A549 (cell line): ENCODE results near the gene ANKRD11. TPM values are rescaled to one million over a fixed set of nuclear protein-coding genes. Genes with fewer than 3 reads are reported as not detected.

Experiments used
- ATAC-seq, 2 experiments: fragments of 200-7000 bp in 1 of 2; fragments of >200 bp in 1 of 2; cut with Nextera tagmentation in 1 of 2; cut with Tn5 transposase in 1 of 2; 3 replicates each; pipeline versions ENCODE4 v1.8.0 to v1.9.1; 2018 to 2020; ENCODE audit warnings: mild to moderate bottlenecking in 1 of 2, moderate library complexity in 1 of 2
- CTCF ChIA-PET: fragments of 300-600 bp; sonication (Branson Sonifier 250); formaldehyde crosslinking; extraction: SDS; loops from one replicate; lab custom pipeline; 2021; ENCODE audit warnings: antibody characterized with exemption, inconsistent platforms; lab: Yijun Ruan, JAX
- POLR2A ChIA-PET: fragments of 350-600 bp; formaldehyde crosslinking; extraction: SDS; loops from one replicate; lab custom pipeline; 2021; ENCODE audit warnings: antibody characterized with exemption, inconsistent platforms; lab: Yijun Ruan, JAX
- DNase-seq, 2 experiments: peaks; one replicate each; pipeline versions ENCODE4 v3.0.0 to v3.0.0-alpha.2; 2011 to 2016; ENCODE audit warnings: low read depth in 1 of 2, low spot score in 1 of 2
- FAIRE-seq: peaks from 2 replicates; lab custom pipeline; 2011; peaks lifted over from hg19 to GRCh38; lab: Jason Lieb, UNC
- H3K27ac ChIP-seq, 2 experiments: fragments of >200 bp; sonication (Bioruptor Twin); formaldehyde crosslinking; 3 replicates each; pipeline ENCODE4 v1.5.1; 2016 to 2017
- H3K4me1 ChIP-seq: fragments of >200 bp; sonication (Bioruptor Twin); formaldehyde crosslinking; 3 replicates; pipeline ENCODE4 v1.6.1; 2016
- H3K4me2 ChIP-seq: fragments of >200 bp; sonication (Bioruptor Twin); formaldehyde crosslinking; 3 replicates; pipeline ENCODE4 v1.6.1; 2016
- H3K4me3 ChIP-seq: fragments of >200 bp; sonication (Bioruptor Twin); formaldehyde crosslinking; 3 replicates; pipeline ENCODE4 v1.5.1; 2016
- H3K9me3 ChIP-seq: fragments of >200 bp; sonication (Bioruptor Twin); formaldehyde crosslinking; 3 replicates; pipeline ENCODE4 v1.6.1; 2016
- BHLHE40 ChIP-seq: IDR thresholded peaks from 2 replicates; pipeline ENCODE4 v1.6.1; 2012; ENCODE audit warnings: low read depth, low read length, inconsistent platforms
- CHD2 ChIP-seq: fragments of 150-350 bp; IDR thresholded peaks from 2 replicates; pipeline ENCODE4 v1.6.1; 2014; ENCODE audit warnings: low read length; ENCODE audit not compliant: partially characterized antibody
- CHD4 ChIP-seq: fragments of 200-600 bp; sonication (generic); IDR thresholded peaks from 2 replicates; pipeline ENCODE4 v1.6.1; 2016; ENCODE audit warnings: antibody characterized with exemption, mild to moderate bottlenecking, borderline replicate concordance
- EHF ChIP-seq: fragments of 250-450 bp; sonication (Bioruptor Pico); IDR thresholded peaks from 2 replicates; pipeline ENCODE4 v1.5.0; 2020; ENCODE audit warnings: mild to moderate bottlenecking
- EHMT2 ChIP-seq: fragments of 200-600 bp; sonication (generic); IDR thresholded peaks from 2 replicates; pipeline ENCODE4 v1.6.1; 2016; ENCODE audit warnings: antibody characterized with exemption, low read depth, mild to moderate bottlenecking, moderate library complexity
- FOSB ChIP-seq: fragments of 250-450 bp; sonication (Bioruptor Pico); IDR thresholded peaks from 2 replicates; pipeline ENCODE4 v1.5.0; 2020; ENCODE audit warnings: mild to moderate bottlenecking, moderate library complexity
- GATA3 ChIP-seq: IDR thresholded peaks from 2 replicates; pipeline ENCODE4 v1.6.1; 2012; ENCODE audit warnings: borderline replicate concordance
- HDAC2 ChIP-seq: fragments of 200-600 bp; sonication (generic); IDR thresholded peaks from 2 replicates; pipeline ENCODE4 v1.6.1; 2016
- HEYL ChIP-seq: fragments of 250-450 bp; sonication (Bioruptor Pico); IDR thresholded peaks from 2 replicates; pipeline ENCODE4 v1.8.0; 2021; ENCODE audit warnings: mild to moderate bottlenecking, moderate library complexity
- HOXA7 ChIP-seq: fragments of 250-450 bp; sonication (Bioruptor Pico); IDR thresholded peaks from 2 replicates; pipeline ENCODE4 v1.5.0; 2020; ENCODE audit warnings: mild to moderate bottlenecking, moderate library complexity
- HOXB5 ChIP-seq: fragments of 250-450 bp; sonication (Bioruptor Pico); IDR thresholded peaks from 2 replicates; pipeline ENCODE4 v1.5.0; 2020; ENCODE audit warnings: mild to moderate bottlenecking, moderate library complexity
- KDM1A ChIP-seq: fragments of 200-600 bp; sonication (generic); IDR thresholded peaks from 2 replicates; pipeline ENCODE4 v1.6.1; 2016; ENCODE audit warnings: low read depth, mild to moderate bottlenecking
- MAFK ChIP-seq: fragments of 450-650 bp; IDR thresholded peaks from 2 replicates; pipeline ENCODE4 v1.6.1; 2014; ENCODE audit not compliant: partially characterized antibody
- MAZ ChIP-seq: fragments of 150-350 bp; IDR thresholded peaks from 2 replicates; pipeline ENCODE4 v1.6.1; 2014; ENCODE audit warnings: antibody characterized with exemption, low read depth, low read length, borderline replicate concordance
- MYC ChIP-seq: IDR thresholded peaks from 2 replicates; pipeline ENCODE4 v1.6.1; 2012; ENCODE audit warnings: mild to moderate bottlenecking, inconsistent platforms, low read length, improper control_type of control experiment, borderline replicate concordance
- NPAS2 ChIP-seq: fragments of 250-450 bp; sonication (Bioruptor Pico); IDR thresholded peaks from 2 replicates; pipeline ENCODE4 v1.8.0; 2022; ENCODE audit warnings: mild to moderate bottlenecking, moderate library complexity, borderline replicate concordance
- NR3C1 ChIP-seq: fragments of >200 bp; sonication (Bioruptor Twin); formaldehyde crosslinking; IDR thresholded peaks from 3 replicates; pipeline ENCODE4 v1.6.1; 2017
- PHF8 ChIP-seq: fragments of 200-600 bp; sonication (generic); IDR thresholded peaks from 2 replicates; pipeline ENCODE4 v1.6.1; 2016; ENCODE audit warnings: low read depth, mild to moderate bottlenecking, antibody characterized with exemption, moderate library complexity, borderline replicate concordance
- POLR2AphosphoS2 ChIP-seq: conservative IDR thresholded peaks from 2 replicates; pipeline ENCODE4 v1.6.1; 2012; ENCODE audit warnings: low read length, improper control_type of control experiment, inconsistent platforms
- RAD21 ChIP-seq, 2 experiments: fragments of >200 bp in 1 of 2; sonication (Bioruptor Twin) in 1 of 2; formaldehyde crosslinking in 1 of 2; IDR thresholded peaks in 1 of 2; conservative IDR thresholded peaks in 1 of 2; 2 replicates in 1 of 2; 3 replicates in 1 of 2; pipeline ENCODE4 v1.6.1; 2012 to 2018; ENCODE audit warnings: inconsistent platforms in 1 of 2
- RARB ChIP-seq: fragments of 250-450 bp; sonication (Bioruptor Pico); IDR thresholded peaks from 2 replicates; pipeline ENCODE4 v1.8.0; 2021; ENCODE audit warnings: mild to moderate bottlenecking, moderate library complexity
- RCOR1 ChIP-seq: fragments of 150-350 bp; IDR thresholded peaks from 2 replicates; pipeline ENCODE4 v1.6.1; 2014; ENCODE audit warnings: antibody characterized with exemption, low read length, low read depth
- SMC3 ChIP-seq: fragments of >200 bp; sonication (Bioruptor Twin); formaldehyde crosslinking; IDR thresholded peaks from 3 replicates; pipeline ENCODE4 v1.6.1; 2018; ENCODE audit warnings: inconsistent platforms
- SREBF2 ChIP-seq: fragments of 450-650 bp; IDR thresholded peaks from 2 replicates; pipeline ENCODE4 v1.6.1; 2014; ENCODE audit warnings: mild to moderate bottlenecking, moderate library complexity
- TFCP2L1 ChIP-seq: fragments of 250-450 bp; sonication (Bioruptor Pico); IDR thresholded peaks from 2 replicates; pipeline ENCODE4 v1.5.0; 2021; ENCODE audit warnings: mild to moderate bottlenecking
- WGBS: methylation state at CpG from one replicate; pipeline ENCODE4 v1.1.6; 2017; ENCODE audit errors: missing lambda C conversion rate; 5-methylcytosine and 5-hydroxymethylcytosine counted together
- polyA plus RNA-seq, 4 experiments: library from polyadenylated mRNA; depleted of rRNA in 3 of 4; stranded (reverse); fragments of >200 nt; fragmentation: RNase III in 1 of 4; extraction: RNeasy Plus Mini Kit Qiagen cat#74134 plus additional on column Dnase treatment in 1 of 4; gene quantifications; 2 replicates in 3 of 4; 3 replicates in 1 of 4; pipeline ENCODE4 v1.2.3, GENCODE V29; 2011 to 2017
- TF ChIP-seq, protein P1 (sequence below): fragments of >200 bp; sonication (Bioruptor Twin); formaldehyde crosslinking; IDR thresholded peaks from 3 replicates; pipeline ENCODE4 v1.6.1; 2016
- TF ChIP-seq, protein P2 (sequence below): IDR thresholded peaks from 2 replicates; pipeline ENCODE4 v1.6.1; 2012; ENCODE audit warnings: low read depth, borderline replicate concordance
- TF ChIP-seq, protein P3 (sequence below): IDR thresholded peaks from 2 replicates; pipeline ENCODE4 v1.6.1; 2012
- TF ChIP-seq, protein P4 (sequence below): fragments of >200 bp; sonication (Bioruptor Twin); formaldehyde crosslinking; IDR thresholded peaks from 3 replicates; pipeline ENCODE4 v1.5.1; 2016
- TF ChIP-seq, protein P5 (sequence below): fragments of 450-650 bp; IDR thresholded peaks from 2 replicates; pipeline ENCODE4 v1.6.1; 2014; ENCODE audit warnings: antibody characterized with exemption
- TF ChIP-seq, protein P6 (sequence below): IDR thresholded peaks from 2 replicates; pipeline ENCODE4 v1.6.1; 2012

Gene ANKRD11
- polyA plus RNA-seq, 2 of the 4 experiments (the other 2 are of a cell fraction), result 53.6 to 54.9 TPM

DNA sequence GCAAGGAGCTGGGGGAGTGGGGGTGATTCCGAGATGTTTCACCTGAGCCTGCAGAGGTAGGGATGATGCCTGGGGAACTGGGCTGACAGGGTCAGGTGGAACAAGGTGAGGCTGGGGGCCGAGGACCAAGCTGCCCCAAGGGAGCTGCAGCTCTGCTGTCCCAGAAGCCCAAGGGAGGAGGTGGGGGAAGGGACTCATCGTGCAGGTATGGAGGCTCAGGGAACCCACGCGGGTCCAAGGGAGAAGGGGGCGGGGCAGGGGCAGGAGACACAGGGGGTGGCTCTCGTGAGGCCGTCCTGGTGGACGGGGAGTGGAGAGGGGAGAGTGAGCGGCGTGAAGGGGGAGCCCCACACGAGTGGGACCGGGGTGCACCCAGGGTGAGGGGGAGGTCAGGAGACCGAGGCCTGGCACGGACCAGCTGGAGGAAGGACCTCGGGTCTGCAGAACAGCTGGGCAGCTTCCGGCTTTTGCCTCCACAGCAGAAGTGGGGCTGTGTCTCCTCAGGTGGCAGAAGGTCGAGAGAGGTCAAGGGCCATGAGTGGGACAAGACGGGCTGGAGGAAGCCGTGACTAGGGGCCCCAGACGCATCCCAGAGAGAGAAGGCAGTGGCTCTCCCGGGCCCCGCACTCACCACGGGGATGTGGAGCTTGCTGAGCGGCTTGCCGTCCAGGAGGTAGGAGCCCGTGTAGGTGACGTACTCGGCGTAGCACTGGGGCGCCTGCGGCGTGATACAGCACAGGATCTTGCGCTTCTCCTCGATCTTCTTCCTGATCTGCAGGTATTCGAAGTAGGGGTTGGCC, 211.7 kb downstream of the ANKRD11 start (continued):
- TF ChIP-seq FOSB (CRISPR knock-in tag), result no peak

DNA sequence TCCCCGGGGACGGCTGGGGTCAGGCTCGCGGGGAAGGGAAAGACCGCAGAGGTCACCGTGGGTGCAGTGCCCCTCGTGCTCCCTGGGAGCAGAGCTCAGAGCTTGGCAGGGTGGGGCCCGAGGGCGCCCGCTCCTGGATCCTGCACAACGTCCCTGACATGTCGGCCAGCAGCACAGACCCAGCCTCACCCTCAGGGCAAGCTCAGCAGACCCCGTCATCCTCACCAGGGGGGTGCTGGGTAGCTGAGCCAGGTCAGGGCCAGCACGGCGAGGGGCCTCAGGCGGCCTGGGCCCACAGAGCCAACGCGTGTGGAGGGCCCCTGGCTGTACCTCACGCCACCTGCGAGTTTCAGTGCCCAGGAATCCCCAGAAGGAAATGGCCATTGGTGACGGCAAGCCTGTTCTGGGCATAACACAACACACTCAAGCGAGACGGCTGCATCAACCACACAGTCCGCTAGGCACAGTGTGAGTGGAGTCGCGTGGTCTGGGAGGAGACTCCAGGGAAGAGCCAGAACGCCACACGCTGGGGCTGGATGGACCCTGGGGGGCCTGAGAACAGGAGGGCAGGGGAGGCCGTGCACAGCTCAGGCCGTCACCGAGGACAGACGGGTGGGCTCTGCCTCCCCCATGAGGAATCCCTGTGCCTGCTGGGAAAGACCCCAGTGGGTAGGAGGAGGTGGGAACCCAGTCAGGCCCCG, 212.6 kb downstream of the ANKRD11 start:
- DNase-seq (no peak), FAIRE-seq (no peak), ATAC-seq (no peak)

DNA sequence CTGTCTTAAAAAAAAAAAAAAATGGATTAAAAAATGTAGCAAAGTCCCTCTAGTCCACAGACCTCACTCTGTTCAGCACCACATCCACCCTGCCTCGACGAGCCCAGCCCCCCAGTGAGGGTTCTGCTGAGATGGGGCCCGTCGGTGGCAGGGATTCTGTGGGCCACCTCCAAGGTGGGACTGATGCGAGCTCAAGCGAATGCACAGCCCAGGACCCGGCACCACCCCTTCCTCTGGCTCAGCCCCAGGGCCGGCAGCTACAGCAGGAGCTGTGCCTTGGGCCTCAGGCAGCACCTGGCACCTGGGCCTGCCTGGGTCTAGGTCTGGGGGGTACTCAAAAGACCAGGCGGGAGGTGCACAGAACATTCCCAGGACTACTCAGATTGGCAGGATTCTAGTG, 213.3 kb downstream of the ANKRD11 start:
- Histone ChIP-seq H3K9me3 (no peaks in the 10 kb centered on the region), H3K4me1 (no peaks in the 10 kb centered on the region), H3K27ac (no peak overlapping the region), H3K4me3 (no peak overlapping the region), H3K4me2 (no peak overlapping the region)
- ATAC-seq (no peak), DNase-seq (no peak), FAIRE-seq (no peak)
- CTCF ChIA-PET, result interaction anchor here (1.2 to 9.1 kb wide), 3 partner anchors 14 to 110 kb away, joined by 3 to 80 read pairs (median 4); no protein-coding TSS in a partner anchor
- WGBS, result 88% methylated on average over 9 of the region's 9 CpGs
- POLR2A ChIA-PET, result interaction anchor here (0.6 kb wide), 1 partner anchor 128 kb away, joined by 4 read pairs; no protein-coding TSS in a partner anchor
- no peak for TF ChIP-seq GATA3
- no peak for TF ChIP-seq MYC
- no peak for TF ChIP-seq RAD21 (conservative IDR thresholded peaks at IDR 0.05 in 1 of 2, IDR thresholded peaks at IDR 0.05 in 1 of 2)
- TF ChIP-seq POLR2AphosphoS2, result no peak
- TF ChIP-seq RARB (CRISPR knock-in tag), result no peak
- no peak for TF ChIP-seq SREBF2
- no peak for TF ChIP-seq EHF (CRISPR knock-in tag)
- no peak for TF ChIP-seq HDAC2
- TF ChIP-seq NR3C1, result no peak
- TF ChIP-seq, protein P1, sequence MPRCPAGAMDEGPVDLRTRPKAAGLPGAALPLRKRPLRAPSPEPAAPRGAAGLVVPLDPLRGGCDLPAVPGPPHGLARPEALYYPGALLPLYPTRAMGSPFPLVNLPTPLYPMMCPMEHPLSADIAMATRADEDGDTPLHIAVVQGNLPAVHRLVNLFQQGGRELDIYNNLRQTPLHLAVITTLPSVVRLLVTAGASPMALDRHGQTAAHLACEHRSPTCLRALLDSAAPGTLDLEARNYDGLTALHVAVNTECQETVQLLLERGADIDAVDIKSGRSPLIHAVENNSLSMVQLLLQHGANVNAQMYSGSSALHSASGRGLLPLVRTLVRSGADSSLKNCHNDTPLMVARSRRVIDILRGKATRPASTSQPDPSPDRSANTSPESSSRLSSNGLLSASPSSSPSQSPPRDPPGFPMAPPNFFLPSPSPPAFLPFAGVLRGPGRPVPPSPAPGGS, result no peak
- TF ChIP-seq HEYL, result no peak
- TF ChIP-seq CHD2, result no peak
- TF ChIP-seq PHF8, result no peak
- TF ChIP-seq MAZ, result no peak
- no peak for TF ChIP-seq CHD4
- TF ChIP-seq, protein P2, sequence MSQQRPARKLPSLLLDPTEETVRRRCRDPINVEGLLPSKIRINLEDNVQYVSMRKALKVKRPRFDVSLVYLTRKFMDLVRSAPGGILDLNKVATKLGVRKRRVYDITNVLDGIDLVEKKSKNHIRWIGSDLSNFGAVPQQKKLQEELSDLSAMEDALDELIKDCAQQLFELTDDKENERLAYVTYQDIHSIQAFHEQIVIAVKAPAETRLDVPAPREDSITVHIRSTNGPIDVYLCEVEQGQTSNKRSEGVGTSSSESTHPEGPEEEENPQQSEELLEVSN, result no peak
- TF ChIP-seq, protein P3, sequence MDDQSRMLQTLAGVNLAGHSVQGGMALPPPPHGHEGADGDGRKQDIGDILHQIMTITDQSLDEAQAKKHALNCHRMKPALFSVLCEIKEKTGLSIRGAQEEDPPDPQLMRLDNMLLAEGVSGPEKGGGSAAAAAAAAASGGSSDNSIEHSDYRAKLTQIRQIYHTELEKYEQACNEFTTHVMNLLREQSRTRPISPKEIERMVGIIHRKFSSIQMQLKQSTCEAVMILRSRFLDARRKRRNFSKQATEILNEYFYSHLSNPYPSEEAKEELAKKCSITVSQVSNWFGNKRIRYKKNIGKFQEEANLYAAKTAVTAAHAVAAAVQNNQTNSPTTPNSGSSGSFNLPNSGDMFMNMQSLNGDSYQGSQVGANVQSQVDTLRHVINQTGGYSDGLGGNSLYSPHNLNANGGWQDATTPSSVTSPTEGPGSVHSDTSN, result no peak

More for the DNA sequence above, 212.6 kb downstream of the ANKRD11 start:
- no peak overlapping the region for H3K4me3 ChIP-seq
- TF ChIP-seq EHMT2 (no peak), KDM1A (no peak), TFCP2L1 (no peak), HOXB5 (CRISPR knock-in tag) (no peak), SMC3 (no peak), RAD21 (conservative IDR thresholded peaks at IDR 0.05 in 1 of 2, IDR thresholded peaks at IDR 0.05 in 1 of 2) (no peak), MYC (no peak), PHF8 (no peak), NPAS2 (CRISPR knock-in tag) (no peak), BHLHE40 (no peak), GATA3 (no peak), HOXA7 (CRISPR knock-in tag) (no peak), RCOR1 (no peak), MAFK (no peak)
- TF ChIP-seq, protein P4, sequence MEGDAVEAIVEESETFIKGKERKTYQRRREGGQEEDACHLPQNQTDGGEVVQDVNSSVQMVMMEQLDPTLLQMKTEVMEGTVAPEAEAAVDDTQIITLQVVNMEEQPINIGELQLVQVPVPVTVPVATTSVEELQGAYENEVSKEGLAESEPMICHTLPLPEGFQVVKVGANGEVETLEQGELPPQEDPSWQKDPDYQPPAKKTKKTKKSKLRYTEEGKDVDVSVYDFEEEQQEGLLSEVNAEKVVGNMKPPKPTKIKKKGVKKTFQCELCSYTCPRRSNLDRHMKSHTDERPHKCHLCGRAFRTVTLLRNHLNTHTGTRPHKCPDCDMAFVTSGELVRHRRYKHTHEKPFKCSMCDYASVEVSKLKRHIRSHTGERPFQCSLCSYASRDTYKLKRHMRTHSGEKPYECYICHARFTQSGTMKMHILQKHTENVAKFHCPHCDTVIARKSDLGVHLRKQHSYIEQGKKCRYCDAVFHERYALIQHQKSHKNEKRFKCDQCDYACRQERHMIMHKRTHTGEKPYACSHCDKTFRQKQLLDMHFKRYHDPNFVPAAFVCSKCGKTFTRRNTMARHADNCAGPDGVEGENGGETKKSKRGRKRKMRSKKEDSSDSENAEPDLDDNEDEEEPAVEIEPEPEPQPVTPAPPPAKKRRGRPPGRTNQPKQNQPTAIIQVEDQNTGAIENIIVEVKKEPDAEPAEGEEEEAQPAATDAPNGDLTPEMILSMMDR, result no peak
- TF ChIP-seq, protein P5, sequence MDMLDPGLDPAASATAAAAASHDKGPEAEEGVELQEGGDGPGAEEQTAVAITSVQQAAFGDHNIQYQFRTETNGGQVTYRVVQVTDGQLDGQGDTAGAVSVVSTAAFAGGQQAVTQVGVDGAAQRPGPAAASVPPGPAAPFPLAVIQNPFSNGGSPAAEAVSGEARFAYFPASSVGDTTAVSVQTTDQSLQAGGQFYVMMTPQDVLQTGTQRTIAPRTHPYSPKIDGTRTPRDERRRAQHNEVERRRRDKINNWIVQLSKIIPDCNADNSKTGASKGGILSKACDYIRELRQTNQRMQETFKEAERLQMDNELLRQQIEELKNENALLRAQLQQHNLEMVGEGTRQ, result no peak
- TF ChIP-seq, protein P6, sequence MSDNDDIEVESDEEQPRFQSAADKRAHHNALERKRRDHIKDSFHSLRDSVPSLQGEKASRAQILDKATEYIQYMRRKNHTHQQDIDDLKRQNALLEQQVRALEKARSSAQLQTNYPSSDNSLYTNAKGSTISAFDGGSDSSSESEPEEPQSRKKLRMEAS, result no peak
- H3K4me2 ChIP-seq, result no peak overlapping the region
- ChIA-PET CTCF (interaction anchor here (1.2 to 9.1 kb wide), 3 partner anchors 14 to 111 kb away, joined by 3 to 80 read pairs (median 4); no protein-coding TSS in a partner anchor), POLR2A (no interaction called here)
- H3K9me3 ChIP-seq, result no peaks in the 10 kb centered on the region
- 93% methylated on average over 24 of the region's 33 CpGs for WGBS
- H3K4me1 ChIP-seq, result no peaks in the 10 kb centered on the region
- no peak overlapping the region for H3K27ac ChIP-seq
